NCI-H2081 treated with DMSO at 0.1 percent for 48 hours (cell line): Measurements from ENCODE around the gene LIPG.

ENCODE experiments used
- DNase-seq: peaks from one replicate; lab custom pipeline; 2025; lab: John Stamatoyannopoulos, UW

LIPG gene

GRCh38 chr18:49638891-49639557 is 77.2 kb downstream of the LIPG start:
- DNase-seq = no peak

- no peak for DNase-seq
Measured at GRCh38 chr18:49639643-49640391, 78.0 kb downstream of the LIPG start.

- no peak for DNase-seq
Measured at GRCh38 chr18:49640741-49641140, 78.9 kb downstream of the LIPG start.

- DNase-seq = no peak
Measured at GRCh38 chr18:49645196-49645595, 83.3 kb downstream of the LIPG start.

- no peak for DNase-seq
Measured at GRCh38 chr18:49645841-49646351, 84.0 kb downstream of the LIPG start.

GRCh38 chr18:49646873-49647272 is 85.0 kb downstream of the LIPG start:
- DNase-seq = no peak

GRCh38 chr18:49647496-49648168 is 85.8 kb downstream of the LIPG start:
- no peak for DNase-seq

GRCh38 chr18:49648326-49648725 is 86.5 kb downstream of the LIPG start:
- no peak for DNase-seq
